ENCODE measurements around the gene FXR2. TPM values are rescaled to one million over a fixed set of nuclear protein-coding genes. Genes with fewer than 3 reads are reported as not detected.
A peak's percentile ranks its signal among the peaks of the same experiment; 100 is the strongest.
"Not testable (repeated sequence)": the region's sequence is repeated elsewhere in the genome, so short reads cannot be mapped to it uniquely, and the experiment has no call there.

Gene FXR2
- total RNA-seq, 1 experiment from 2014 or later: 30.9 TPM

GRCh38 chr17:7650509-7651096, 35.9 kb upstream of the FXR2 start, which contains the start of gene ATP1B2:
Gene ATP1B2, plus strand, starts transcription at chr17:7650926. Its CDS starts 593 bp downstream, at chr17:7651519.
- TF ChIP-seq, protein P1, sequence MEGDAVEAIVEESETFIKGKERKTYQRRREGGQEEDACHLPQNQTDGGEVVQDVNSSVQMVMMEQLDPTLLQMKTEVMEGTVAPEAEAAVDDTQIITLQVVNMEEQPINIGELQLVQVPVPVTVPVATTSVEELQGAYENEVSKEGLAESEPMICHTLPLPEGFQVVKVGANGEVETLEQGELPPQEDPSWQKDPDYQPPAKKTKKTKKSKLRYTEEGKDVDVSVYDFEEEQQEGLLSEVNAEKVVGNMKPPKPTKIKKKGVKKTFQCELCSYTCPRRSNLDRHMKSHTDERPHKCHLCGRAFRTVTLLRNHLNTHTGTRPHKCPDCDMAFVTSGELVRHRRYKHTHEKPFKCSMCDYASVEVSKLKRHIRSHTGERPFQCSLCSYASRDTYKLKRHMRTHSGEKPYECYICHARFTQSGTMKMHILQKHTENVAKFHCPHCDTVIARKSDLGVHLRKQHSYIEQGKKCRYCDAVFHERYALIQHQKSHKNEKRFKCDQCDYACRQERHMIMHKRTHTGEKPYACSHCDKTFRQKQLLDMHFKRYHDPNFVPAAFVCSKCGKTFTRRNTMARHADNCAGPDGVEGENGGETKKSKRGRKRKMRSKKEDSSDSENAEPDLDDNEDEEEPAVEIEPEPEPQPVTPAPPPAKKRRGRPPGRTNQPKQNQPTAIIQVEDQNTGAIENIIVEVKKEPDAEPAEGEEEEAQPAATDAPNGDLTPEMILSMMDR (IDR thresholded peaks at IDR 0.05; ENCODE audit: unreplicated experiment): no peak
- Mint-ChIP-seq H3K36me3 (ENCODE audit: insufficient read depth, unreplicated experiment) (no peaks in the 10 kb centered on the region), H3K27ac (ENCODE audit: unreplicated experiment) (no peak within 1 kb of the TSS), H3K4me1 (ENCODE audit: low read depth, unreplicated experiment) (peaks cover 16% of the 10 kb centered on the region), H3K4me3 (ENCODE audit: low read depth, unreplicated experiment) (peak within 1 kb of the TSS; percentile 68), H3K27me3 (ENCODE audit: unreplicated experiment) (peaks cover 83% of the 10 kb centered on the region), H3K9me3 (ENCODE audit: low read depth, unreplicated experiment) (no peaks in the 10 kb centered on the region)
- CTCF ChIA-PET: interaction anchor here (0.6 to 0.9 kb wide), 4 partner anchors 9 to 37 kb away, joined by 3 to 6 read pairs (median 4); partner anchors contain the start of gene FXR2
- no TSS peak for BruUV-seq (replicated peaks)
- DNase-seq: peak; percentile 24
- intact Hi-C loops (cut with micrococcal nuclease; ENCODE audit: unreplicated experiment): no loop called here

DNA sequence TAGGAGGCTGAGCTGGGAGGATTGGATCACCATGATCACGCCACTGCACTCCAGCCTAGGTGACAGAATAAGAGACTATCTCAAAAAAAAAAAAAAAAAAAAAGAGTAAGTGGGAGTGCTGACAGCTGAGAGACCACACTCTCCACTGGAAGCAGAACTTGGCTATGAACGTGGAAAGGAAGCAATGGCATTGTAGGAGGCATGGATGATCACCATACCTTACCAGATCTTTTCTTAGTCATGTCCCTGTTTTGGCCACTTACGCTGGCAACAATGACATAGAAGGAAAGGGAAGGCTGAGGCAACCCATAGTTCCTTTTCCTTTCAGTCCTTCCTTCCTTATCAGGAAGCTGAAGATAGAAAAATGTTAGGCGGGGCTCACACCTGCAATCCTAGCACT, 32.3 kb upstream of the FXR2 start:
- TF ChIP-seq, protein P1 (IDR thresholded peaks at IDR 0.05; ENCODE audit: unreplicated experiment): no peak
- intact Hi-C loops (cut with micrococcal nuclease; ENCODE audit: unreplicated experiment): no loop called here
- DNase-seq: no peak
- Mint-ChIP-seq H3K36me3 (ENCODE audit: insufficient read depth, unreplicated experiment) (no peaks in the 10 kb centered on the region), H3K4me1 (ENCODE audit: low read depth, unreplicated experiment) (peaks cover 16% of the 10 kb centered on the region), H3K27ac (ENCODE audit: unreplicated experiment) (no peak overlapping the region), H3K4me3 (ENCODE audit: low read depth, unreplicated experiment) (no peak overlapping the region), H3K9me3 (ENCODE audit: low read depth, unreplicated experiment) (no peaks in the 10 kb centered on the region), H3K27me3 (ENCODE audit: unreplicated experiment) (peaks cover 47% of the 10 kb centered on the region)
- BruUV-seq (replicated peaks): no TSS peak
- CTCF ChIA-PET: interaction anchor here (0.7 kb wide), 1 partner anchor 32 kb away, joined by 3 read pairs; no protein-coding TSS in a partner anchor

- Mint-ChIP-seq H3K9me3 (ENCODE audit: low read depth, unreplicated experiment) (no peaks in the 10 kb centered on the region), H3K4me1 (ENCODE audit: low read depth, unreplicated experiment) (peaks cover 16% of the 10 kb centered on the region), H3K27ac (ENCODE audit: unreplicated experiment) (no peak overlapping the region), H3K36me3 (ENCODE audit: insufficient read depth, unreplicated experiment) (no peaks in the 10 kb centered on the region), H3K4me3 (ENCODE audit: low read depth, unreplicated experiment) (no peak overlapping the region), H3K27me3 (ENCODE audit: unreplicated experiment) (peaks cover 41% of the 10 kb centered on the region)
- TF ChIP-seq, protein P1 (IDR thresholded peaks at IDR 0.05; ENCODE audit: unreplicated experiment): no peak
- intact Hi-C loops (cut with micrococcal nuclease; ENCODE audit: unreplicated experiment): no loop called here
- BruUV-seq (replicated peaks): no TSS peak
- CTCF ChIA-PET: no interaction called here
- DNase-seq: no peak
Measured at GRCh38 chr17:7646457-7646856, 31.8 kb upstream of the FXR2 start.

- Mint-ChIP-seq H3K27ac (ENCODE audit: unreplicated experiment) (no peak overlapping the region), H3K27me3 (ENCODE audit: unreplicated experiment) (peaks cover 24% of the 10 kb centered on the region), H3K4me1 (ENCODE audit: low read depth, unreplicated experiment) (peaks cover 1% of the 10 kb centered on the region), H3K9me3 (ENCODE audit: low read depth, unreplicated experiment) (no peaks in the 10 kb centered on the region), H3K4me3 (ENCODE audit: low read depth, unreplicated experiment) (no peak overlapping the region), H3K36me3 (ENCODE audit: insufficient read depth, unreplicated experiment) (no peaks in the 10 kb centered on the region)
- TF ChIP-seq, protein P1 (IDR thresholded peaks at IDR 0.05; ENCODE audit: unreplicated experiment): no peak
- CTCF ChIA-PET: no interaction called here
- no peak for DNase-seq
- intact Hi-C loops (cut with micrococcal nuclease; ENCODE audit: unreplicated experiment): no loop called here
- BruUV-seq (replicated peaks): no TSS peak
Measured at GRCh38 chr17:7644775-7645174, 30.1 kb upstream of the FXR2 start.

- H3K9me3 Mint-ChIP-seq (ENCODE audit: low read depth, unreplicated experiment); H3K27me3 Mint-ChIP-seq (ENCODE audit: unreplicated experiment); H3K27ac Mint-ChIP-seq (ENCODE audit: unreplicated experiment); H3K36me3 Mint-ChIP-seq (ENCODE audit: insufficient read depth, unreplicated experiment); BruUV-seq (replicated peaks); H3K4me3 Mint-ChIP-seq (ENCODE audit: low read depth, unreplicated experiment); H3K4me1 Mint-ChIP-seq (ENCODE audit: low read depth, unreplicated experiment); DNase-seq; intact Hi-C loops (cut with micrococcal nuclease; ENCODE audit: unreplicated experiment): not testable (repeated sequence)
- CTCF ChIA-PET: interaction anchor here (0.8 kb wide), 1 partner anchor 9 kb away, joined by 3 read pairs; the partner anchor contains the start of gene ATP1B2
Measured at GRCh38 chr17:7641635-7642034, 26.9 kb upstream of the FXR2 start.
